GM21737 (cell line): ENCODE results near the gene NLE1.
A peak's percentile ranks its signal among the peaks of the same experiment; 100 is the strongest.
"Not testable (repeated sequence)": the region's sequence is repeated elsewhere in the genome, so short reads cannot be mapped to it uniquely, and the experiment has no call there.

Experiments
- ATAC-seq: cut with Tn5 transposase; IDR thresholded peaks from one replicate; pipeline ENCODE4 v1.9.1; 2021; ENCODE audit warnings: mild to moderate bottlenecking, moderate library complexity; ENCODE audit not compliant: unreplicated experiment

Gene NLE1

DNA sequence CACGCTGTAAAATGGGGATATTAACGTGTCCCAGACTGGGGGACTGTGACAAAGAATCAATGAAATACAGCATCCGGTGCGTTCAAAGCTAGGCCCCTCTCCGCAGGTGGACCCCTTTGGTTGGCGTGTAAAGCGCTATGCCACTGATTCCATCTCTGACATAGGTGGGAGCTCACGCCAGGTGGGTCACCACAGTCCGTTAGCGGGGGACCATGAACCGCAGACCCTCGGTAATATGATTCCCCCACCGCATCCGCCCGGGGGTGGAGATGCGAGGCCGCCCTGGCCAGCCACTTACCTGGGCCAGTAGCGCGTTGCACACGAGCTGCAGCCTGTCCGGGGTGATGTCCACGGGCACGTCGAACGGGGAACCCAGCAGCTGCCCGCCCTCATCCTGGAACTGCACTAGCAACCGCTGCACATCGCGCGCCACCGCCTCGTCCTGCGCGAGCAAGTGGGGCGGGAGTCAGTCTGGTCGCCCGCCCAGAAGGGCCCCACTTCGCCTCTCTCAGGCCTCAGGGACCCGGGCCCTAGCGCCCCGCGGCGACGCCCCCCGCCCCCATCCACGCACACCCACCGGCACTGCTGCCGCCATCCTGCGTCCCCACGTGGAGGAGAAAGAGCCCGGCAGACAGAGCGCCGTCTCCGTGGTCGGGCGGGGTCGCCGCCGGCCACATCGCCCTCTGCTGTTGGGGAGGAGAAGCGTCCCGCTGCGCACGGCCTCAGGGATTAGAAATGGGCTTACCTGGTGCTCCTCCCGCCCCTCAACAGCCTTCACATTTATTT is at the start of gene NLE1:
Gene NLE1, minus strand, starts transcription at position 623 of the 786 bp plus-strand sequence. Its CDS starts 28 bp downstream, at position 595.
- peak; percentile 70 for ATAC-seq

DNA sequence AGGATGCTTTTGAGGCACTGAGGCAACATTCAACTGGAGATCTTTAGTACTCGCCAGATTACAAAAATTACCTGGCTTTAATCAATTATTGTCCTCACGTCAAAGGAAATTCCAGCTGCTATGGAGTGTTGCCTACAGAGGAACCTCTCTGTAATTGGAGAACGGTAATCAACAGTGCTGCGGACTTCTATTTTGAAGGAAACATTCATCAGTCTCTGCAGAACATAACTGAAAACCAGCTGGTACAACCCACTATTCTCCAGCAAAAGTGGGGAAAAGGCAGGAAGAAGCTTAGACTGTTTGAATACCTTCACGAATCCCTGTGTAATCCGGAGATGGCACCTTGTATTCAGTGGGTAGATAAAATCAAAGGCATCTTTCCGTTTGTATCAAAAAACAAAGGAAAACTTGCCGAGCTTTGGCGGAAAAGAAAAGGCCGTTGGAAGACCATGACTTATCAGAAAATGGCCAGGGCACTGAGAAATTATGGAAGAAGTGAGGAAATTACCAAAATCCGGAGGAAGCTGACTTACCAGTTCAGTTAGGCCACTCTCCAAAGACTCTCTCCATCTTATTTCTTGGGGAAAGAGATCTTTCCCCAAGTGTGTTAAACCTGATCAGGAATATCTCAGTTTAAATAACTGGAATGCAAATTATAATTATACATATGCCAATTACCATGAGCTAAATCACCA is 49.0 kb upstream of the NLE1 start:
- no peak for ATAC-seq

- ATAC-seq = no peak
These were observed 47.2 kb upstream of the NLE1 start for GRCh38 chr17:35189291-35189690.

DNA sequence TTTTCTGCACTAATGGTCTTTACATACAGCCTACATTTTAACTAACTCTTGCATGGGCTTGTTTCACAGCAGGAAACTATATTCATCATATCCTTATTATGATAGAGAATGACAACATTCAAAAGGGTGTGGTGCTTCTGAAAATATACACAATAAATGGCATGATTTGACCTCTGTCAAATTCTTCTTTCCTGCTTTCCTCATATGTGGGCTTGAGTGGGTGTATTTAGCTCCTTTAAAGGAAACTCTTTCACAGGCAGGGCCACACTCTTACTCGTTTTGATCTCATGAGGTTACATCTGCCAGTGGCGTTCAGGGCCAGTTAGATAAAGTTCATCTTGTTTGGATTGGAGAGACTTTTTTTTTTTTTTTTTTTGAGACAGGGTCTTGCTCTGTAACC is 46.0 kb upstream of the NLE1 start:
- ATAC-seq = no peak

GRCh38 chr17:35187481-35187880 is 45.4 kb upstream of the NLE1 start:
- no peak for ATAC-seq

DNA sequence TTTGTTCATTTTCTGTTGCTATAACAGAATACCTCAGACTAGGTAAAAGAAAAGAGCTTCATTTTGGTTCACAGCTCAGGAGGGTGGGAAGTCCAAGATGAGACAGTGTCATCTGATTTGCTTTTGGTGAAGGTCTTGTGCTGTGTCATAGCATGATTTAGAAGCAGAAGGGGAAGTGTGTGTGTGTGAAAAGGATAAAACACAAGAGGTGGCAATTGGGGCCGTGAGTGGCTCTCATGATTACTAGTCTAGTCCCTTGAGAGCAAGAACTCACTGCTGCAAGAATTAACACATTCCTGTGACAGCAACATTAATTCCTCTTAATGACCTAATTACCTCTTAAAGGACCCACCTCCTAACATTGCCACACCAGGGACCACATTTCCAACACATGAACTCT is 43.7 kb upstream of the NLE1 start:
- ATAC-seq = no peak

GRCh38 chr17:35184274-35184673 is 42.2 kb upstream of the NLE1 start:
- ATAC-seq = no peak

DNA sequence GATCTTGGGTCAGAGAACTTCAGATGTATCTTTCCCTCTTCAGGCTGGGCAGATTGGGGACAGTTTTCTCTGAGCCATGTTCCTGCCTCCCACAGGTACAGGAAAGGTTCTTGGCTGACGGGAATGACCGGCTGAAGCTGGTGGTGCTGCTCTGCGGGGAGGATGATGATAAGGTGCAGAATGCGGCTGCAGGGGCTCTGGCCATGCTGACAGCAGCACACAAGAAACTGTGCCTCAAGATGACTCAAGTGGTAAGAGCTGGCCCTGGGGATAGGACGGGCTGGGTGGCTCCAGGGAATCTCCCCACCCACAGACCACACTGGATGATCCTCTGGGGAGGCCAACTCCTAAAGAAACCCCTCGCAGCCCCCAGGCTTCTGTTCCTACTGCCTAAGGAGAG is 41.2 kb upstream of the NLE1 start:
- no peak for ATAC-seq

DNA sequence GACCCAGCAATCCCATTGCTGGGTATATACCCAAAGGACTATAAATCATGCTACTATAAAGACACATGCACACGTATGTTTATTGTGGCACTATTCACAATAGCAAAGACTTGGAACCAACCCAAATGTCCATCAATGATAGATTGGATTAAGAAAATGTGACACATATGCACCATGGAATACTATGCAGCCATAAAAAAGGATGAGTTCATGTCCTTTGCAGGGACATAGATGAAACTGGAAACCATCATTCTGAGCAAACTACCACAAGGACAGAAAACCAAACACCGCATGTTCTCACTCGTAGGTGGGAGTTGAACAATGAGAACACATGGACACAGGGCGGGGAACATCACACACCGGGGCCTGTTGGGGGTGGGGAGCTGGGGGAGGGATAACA is 37.3 kb upstream of the NLE1 start:
- not testable (repeated sequence) for ATAC-seq

DNA sequence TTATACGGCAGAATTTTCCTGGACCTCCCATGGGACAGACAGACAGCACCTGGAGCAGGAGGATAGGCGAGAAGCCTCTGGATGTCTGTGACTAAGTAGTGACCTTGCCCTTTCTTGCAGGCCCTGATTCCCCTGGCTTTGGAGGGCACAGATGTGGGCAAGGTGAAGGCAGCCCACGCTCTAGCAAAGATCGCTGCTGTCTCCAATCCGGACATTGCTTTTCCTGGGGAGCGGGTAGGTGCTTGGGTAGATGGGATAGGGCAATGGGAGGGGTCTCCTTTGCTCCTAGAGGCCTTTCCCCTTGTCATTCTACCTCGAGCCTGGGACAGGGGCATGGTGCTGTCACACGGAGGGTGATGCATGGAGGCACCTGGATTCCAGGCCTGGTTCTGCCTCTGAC is 34.8 kb upstream of the NLE1 start:
- no peak for ATAC-seq

- no peak for ATAC-seq
These were observed 33.7 kb upstream of the NLE1 start for GRCh38 chr17:35175638-35176415.

- no peak for ATAC-seq
These were observed 32.8 kb upstream of the NLE1 start for GRCh38 chr17:35174835-35175334.

DNA sequence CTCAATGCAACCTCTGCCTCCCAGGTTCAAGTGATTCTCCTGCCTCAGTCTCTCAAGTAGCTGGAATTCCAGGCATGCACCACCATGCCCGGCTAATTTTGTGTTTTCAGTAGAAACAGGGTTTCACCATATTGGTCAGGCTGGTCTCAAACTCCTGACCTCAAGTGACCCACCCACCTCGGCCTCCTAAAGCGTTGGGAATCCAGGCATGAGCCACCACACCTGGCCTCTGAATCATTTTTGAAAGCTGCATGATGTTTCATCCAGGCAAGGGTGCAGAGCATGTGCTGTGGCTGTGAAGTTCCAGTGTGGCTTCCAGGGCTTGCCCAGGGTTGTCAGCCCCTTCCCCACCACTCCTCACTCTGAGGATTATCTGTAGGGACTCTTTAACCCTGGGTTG is 30.2 kb upstream of the NLE1 start:
- ATAC-seq = not testable (repeated sequence)

DNA sequence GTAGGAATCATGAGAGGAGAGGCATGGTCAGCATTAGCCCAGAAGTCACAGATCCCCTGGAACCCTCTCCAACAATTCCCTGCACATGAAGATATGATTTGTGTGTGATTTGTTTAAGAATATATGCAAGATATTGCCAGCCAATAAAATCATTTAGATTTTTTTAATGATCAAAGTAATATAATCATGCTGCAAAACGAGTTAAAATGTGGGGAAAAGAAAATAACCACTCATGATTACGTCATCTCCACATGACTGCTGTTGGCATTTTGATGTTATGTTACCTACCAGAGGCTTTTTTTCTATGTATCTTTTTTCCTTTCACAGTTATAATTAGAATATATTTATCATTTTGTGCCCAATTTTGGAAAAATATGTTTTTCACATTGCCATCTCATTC is 29.7 kb upstream of the NLE1 start:
- no peak for ATAC-seq

GRCh38 chr17:35170968-35171771 is 29.1 kb upstream of the NLE1 start:
- no peak for ATAC-seq

GRCh38 chr17:35169835-35170363 is 27.8 kb upstream of the NLE1 start:
- ATAC-seq = no peak

GRCh38 chr17:35167666-35168065 is 25.6 kb upstream of the NLE1 start:
- ATAC-seq = no peak

- no peak for ATAC-seq
These were observed 24.9 kb upstream of the NLE1 start for GRCh38 chr17:35167046-35167445.

DNA sequence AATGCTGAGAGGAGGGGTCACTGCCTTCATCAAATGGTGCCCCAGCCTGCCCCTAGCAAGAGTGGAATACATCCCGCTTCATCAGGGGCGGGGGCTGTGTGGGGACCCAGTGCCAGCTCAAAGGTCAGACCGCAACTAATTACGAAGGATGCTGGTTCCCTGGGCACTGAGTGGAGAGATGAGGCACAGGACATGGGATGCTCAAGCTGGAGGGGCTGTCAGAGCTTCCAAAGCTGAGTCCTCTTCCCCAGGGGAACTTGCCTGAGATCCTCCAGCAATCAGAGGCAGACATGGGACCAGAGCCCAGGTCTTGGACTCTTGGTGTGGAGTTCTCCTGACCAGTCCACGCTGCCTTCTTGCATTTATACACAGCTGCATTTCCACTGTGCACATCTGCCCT is 24.4 kb upstream of the NLE1 start:
- no peak for ATAC-seq

DNA sequence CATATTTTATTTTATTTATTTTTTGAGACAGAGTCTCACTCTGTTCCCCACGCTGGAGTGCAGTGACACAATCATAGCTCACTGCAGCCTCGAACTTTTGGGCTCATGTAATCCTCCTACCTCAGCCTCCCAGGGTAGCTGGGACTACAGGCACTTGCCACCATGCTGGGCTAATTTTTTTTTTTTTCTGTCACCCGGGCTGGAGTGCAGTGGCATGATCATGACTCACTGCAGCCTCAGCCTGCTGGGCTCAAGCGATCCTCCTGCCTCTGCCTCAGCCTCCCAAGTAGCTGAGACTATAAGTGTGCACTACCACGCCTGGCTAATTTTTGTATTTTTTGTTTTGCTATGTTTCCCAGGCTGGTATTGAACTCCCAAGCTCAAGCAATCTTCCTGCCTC is 22.6 kb upstream of the NLE1 start:
- ATAC-seq = no peak
